HFFc6 (cell line): Measurements from ENCODE around the gene RAB40A. TPM values are rescaled to one million over a fixed set of nuclear protein-coding genes. Genes with fewer than 3 reads are reported as not detected.

Experiments
- DNase-seq: peaks from one replicate; pipeline ENCODE4 v3.0.0-alpha.2; 2018
- H3K27ac Mint-ChIP-seq: 2 replicates; pipeline ENCODE4 v1.8.0; 2020; ENCODE audit warnings: mild to moderate bottlenecking, mixed read lengths
- H3K27me3 Mint-ChIP-seq: 2 replicates; pipeline ENCODE4 v1.8.0; 2021; ENCODE audit warnings: mild to moderate bottlenecking, moderate library complexity, mixed read lengths; ENCODE audit not compliant: insufficient read depth
- H3K36me3 Mint-ChIP-seq: 2 replicates; pipeline ENCODE4 v1.8.0; 2021; ENCODE audit warnings: low read depth, mixed read lengths
- H3K4me1 Mint-ChIP-seq: 2 replicates; pipeline ENCODE4 v1.8.0; 2020; ENCODE audit warnings: low read depth, mixed read lengths
- H3K4me3 Mint-ChIP-seq: 2 replicates; pipeline ENCODE4 v1.8.0; 2020; ENCODE audit warnings: mild to moderate bottlenecking, moderate library complexity, mixed read lengths
- H3K9me3 Mint-ChIP-seq: 2 replicates; pipeline ENCODE4 v1.8.0; 2020; ENCODE audit warnings: mild to moderate bottlenecking, mixed read lengths
- total RNA-seq, 6 experiments: library from RNA; stranded (reverse); fragmentation: NEBNext Ultra II Directional; extraction: Animal tissue kit (Norgen Biotek cat#: 25700); gene quantifications; 2 replicates in 1 of 6; 3 replicates in 5 of 6; pipeline ENCODE4 v1.2.3, GENCODE V29; 2021
- TF ChIP-seq, protein P1 (sequence below): fragments of 200-600 bp; sonication (generic); IDR thresholded peaks from 2 replicates; pipeline ENCODE4 v1.5.0; 2021; ENCODE audit warnings: antibody characterized with exemption, mild to moderate bottlenecking

The RAB40A gene
- total RNA-seq, 6 experiments from 2014 or later: 0.11 to 0.15 (median 0.13) TPM; not detected in 2

GRCh38 chrX:103513476-103514108 lies 5.7 kb downstream of the RAB40A start:
- Mint-ChIP-seq H3K27me3 (no peaks in the 10 kb centered on the region), H3K27ac (no peak overlapping the region), H3K9me3 (no peaks in the 10 kb centered on the region), H3K36me3 (no peaks in the 10 kb centered on the region), H3K4me1 (peaks cover 12% of the 10 kb centered on the region), H3K4me3 (no peak overlapping the region)
- TF ChIP-seq, protein P1, sequence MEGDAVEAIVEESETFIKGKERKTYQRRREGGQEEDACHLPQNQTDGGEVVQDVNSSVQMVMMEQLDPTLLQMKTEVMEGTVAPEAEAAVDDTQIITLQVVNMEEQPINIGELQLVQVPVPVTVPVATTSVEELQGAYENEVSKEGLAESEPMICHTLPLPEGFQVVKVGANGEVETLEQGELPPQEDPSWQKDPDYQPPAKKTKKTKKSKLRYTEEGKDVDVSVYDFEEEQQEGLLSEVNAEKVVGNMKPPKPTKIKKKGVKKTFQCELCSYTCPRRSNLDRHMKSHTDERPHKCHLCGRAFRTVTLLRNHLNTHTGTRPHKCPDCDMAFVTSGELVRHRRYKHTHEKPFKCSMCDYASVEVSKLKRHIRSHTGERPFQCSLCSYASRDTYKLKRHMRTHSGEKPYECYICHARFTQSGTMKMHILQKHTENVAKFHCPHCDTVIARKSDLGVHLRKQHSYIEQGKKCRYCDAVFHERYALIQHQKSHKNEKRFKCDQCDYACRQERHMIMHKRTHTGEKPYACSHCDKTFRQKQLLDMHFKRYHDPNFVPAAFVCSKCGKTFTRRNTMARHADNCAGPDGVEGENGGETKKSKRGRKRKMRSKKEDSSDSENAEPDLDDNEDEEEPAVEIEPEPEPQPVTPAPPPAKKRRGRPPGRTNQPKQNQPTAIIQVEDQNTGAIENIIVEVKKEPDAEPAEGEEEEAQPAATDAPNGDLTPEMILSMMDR: no peak
- peak; percentile 21 for DNase-seq

- Mint-ChIP-seq H3K4me3 (no peak overlapping the region), H3K9me3 (no peaks in the 10 kb centered on the region), H3K27ac (no peak overlapping the region), H3K4me1 (peaks cover 12% of the 10 kb centered on the region), H3K36me3 (no peaks in the 10 kb centered on the region), H3K27me3 (no peaks in the 10 kb centered on the region)
- TF ChIP-seq, protein P1: no peak
- no peak for DNase-seq
These were observed 6.2 kb downstream of the RAB40A start for GRCh38 chrX:103513067-103513466.

- TF ChIP-seq, protein P1: no peak
- Mint-ChIP-seq H3K27ac (no peak overlapping the region), H3K9me3 (no peaks in the 10 kb centered on the region), H3K4me1 (no peaks in the 10 kb centered on the region), H3K4me3 (no peak overlapping the region), H3K36me3 (no peaks in the 10 kb centered on the region), H3K27me3 (no peaks in the 10 kb centered on the region)
- DNase-seq: no peak
These were observed 9.3 kb downstream of the RAB40A start for GRCh38 chrX:103510031-103510430.

DNA sequence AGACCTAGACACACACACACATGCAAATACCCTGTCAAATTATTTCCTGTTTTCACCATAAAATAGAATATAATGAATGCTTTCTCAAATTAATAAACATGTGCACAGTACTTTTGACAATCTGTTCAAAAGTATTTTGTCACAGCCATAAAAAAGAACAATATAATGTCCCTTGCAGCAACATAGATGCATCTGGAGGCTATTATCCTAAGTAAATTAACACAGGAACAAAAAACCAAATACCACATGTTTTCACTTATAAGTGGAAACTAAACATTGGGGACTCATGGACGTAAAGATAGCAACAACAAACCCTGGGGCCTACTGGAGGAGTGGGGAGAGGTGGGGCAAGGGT lies 15.5 kb downstream of the RAB40A start:
- Mint-ChIP-seq H3K36me3 (no peaks in the 10 kb centered on the region), H3K27me3 (peaks cover 3% of the 10 kb centered on the region; the same call in 1 of the 2 replicates), H3K9me3 (no peaks in the 10 kb centered on the region), H3K27ac (peak overlapping the region; percentile 80; the same call in 1 of the 2 replicates), H3K4me3 (no peak overlapping the region), H3K4me1 (peaks cover 22% of the 10 kb centered on the region)
- TF ChIP-seq, protein P1: no peak
- DNase-seq: no peak

DNA sequence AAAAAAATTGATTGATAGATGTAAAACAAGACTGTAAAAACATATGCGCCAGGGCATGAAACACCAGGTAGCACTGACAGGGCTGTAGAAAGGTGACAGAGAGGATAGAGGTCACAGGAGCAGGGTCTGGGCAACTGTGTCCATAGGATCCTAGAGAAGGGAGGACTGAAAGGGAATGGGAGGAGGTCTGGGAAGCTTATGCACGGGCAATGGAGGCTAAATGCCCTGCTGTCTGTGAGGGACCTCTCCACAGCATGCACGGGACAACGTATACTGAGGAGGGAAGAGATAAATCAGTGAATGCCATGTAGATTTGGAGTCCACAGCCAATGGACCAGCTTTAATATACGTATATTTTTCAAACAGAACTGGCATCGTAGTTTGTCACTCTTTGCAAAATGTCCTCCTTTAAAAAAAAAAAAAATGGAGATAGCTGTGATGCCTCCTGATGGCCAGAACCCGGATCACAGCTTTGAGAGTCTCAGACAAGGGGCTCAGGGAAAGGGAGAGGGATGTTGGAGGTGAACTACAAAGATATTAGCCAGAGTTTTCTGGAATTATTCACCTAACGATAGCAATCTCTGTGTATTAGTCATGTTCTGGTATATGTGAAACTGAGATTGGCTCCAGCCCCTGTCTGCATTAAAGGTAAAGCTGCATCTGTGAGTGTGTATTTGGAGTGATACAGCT lies 16.0 kb downstream of the RAB40A start:
- Mint-ChIP-seq H3K4me1 (peaks cover 22% of the 10 kb centered on the region), H3K27ac (peak overlapping the region; percentile 80), H3K9me3 (no peaks in the 10 kb centered on the region), H3K36me3 (no peaks in the 10 kb centered on the region), H3K4me3 (peak overlapping the region; percentile 72), H3K27me3 (peaks cover 3% of the 10 kb centered on the region; the same call in 1 of the 2 replicates)
- DNase-seq: peak; percentile 23
- TF ChIP-seq, protein P1: 0 out of 2 replicates have a peak, but pooled peaks have one; percentile 20
